ENCODE results near the gene TBL1X.

The TBL1X gene

GRCh38 chrX:9785254-9785943 is 320.5 kb downstream of the TBL1X start:
- H3K27me3 ChIP-seq (ENCODE audit: control insufficient read depth, insufficient read depth, low read length) = peaks cover 17% of the 10 kb centered on the region
- H3K4me1 ChIP-seq (ENCODE audit: control insufficient read depth, low read depth, low read length) = peaks cover 32% of the 10 kb centered on the region
- no peaks in the 10 kb centered on the region for H3K9me3 ChIP-seq (ENCODE audit: control insufficient read depth, low read depth, low read length)
- H3K27ac ChIP-seq (ENCODE audit: low read length) = no peak overlapping the region
- no peaks in the 10 kb centered on the region for H3K36me3 ChIP-seq (ENCODE audit: control insufficient read depth, low read depth, low read length)
- H3K4me3 ChIP-seq (ENCODE audit: low read length) = peak overlapping the region; percentile 68
- peak overlapping the region; percentile 43 for H3K9ac ChIP-seq (ENCODE audit: low read length)

- H3K9me3 ChIP-seq (ENCODE audit: control insufficient read depth, low read depth, low read length) = no peaks in the 10 kb centered on the region
- peak within 1 kb of the TSS; percentile 73 for H3K4me3 ChIP-seq (ENCODE audit: low read length)
- H3K4me1 ChIP-seq (ENCODE audit: control insufficient read depth, low read depth, low read length) = peaks cover 40% of the 10 kb centered on the region
- H3K36me3 ChIP-seq (ENCODE audit: control insufficient read depth, low read depth, low read length) = no peaks in the 10 kb centered on the region
- no peak within 1 kb of the TSS for H3K27ac ChIP-seq (ENCODE audit: low read length)
- peaks cover 17% of the 10 kb centered on the region for H3K27me3 ChIP-seq (ENCODE audit: control insufficient read depth, insufficient read depth, low read length)
- H3K9ac ChIP-seq (ENCODE audit: low read length) = peak within 1 kb of the TSS; percentile 57
These were observed 321.3 kb downstream of the TBL1X start, which contains the start of gene SHROOM2 for GRCh38 chrX:9785944-9786797. SHROOM2 (plus strand) TSS chrX:9786429; CDS start chrX:9786546, 117 bp downstream.

GRCh38 chrX:9786798-9787635 is 322.2 kb downstream of the TBL1X start:
- Histone ChIP-seq H3K36me3 (ENCODE audit: control insufficient read depth, low read depth, low read length) (no peaks in the 10 kb centered on the region), H3K27me3 (ENCODE audit: control insufficient read depth, insufficient read depth, low read length) (peaks cover 17% of the 10 kb centered on the region), H3K4me1 (ENCODE audit: control insufficient read depth, low read depth, low read length) (peaks cover 42% of the 10 kb centered on the region), H3K9ac (ENCODE audit: low read length) (peak overlapping the region; percentile 57), H3K9me3 (ENCODE audit: control insufficient read depth, low read depth, low read length) (no peaks in the 10 kb centered on the region), H3K4me3 (ENCODE audit: low read length) (peak overlapping the region; percentile 73), H3K27ac (ENCODE audit: low read length) (no peak overlapping the region)

- Histone ChIP-seq H3K27me3 (ENCODE audit: control insufficient read depth, insufficient read depth, low read length) (peaks cover 17% of the 10 kb centered on the region), H3K27ac (ENCODE audit: low read length) (peak overlapping the region; percentile 11), H3K4me3 (ENCODE audit: low read length) (peak overlapping the region; percentile 73), H3K9me3 (ENCODE audit: control insufficient read depth, low read depth, low read length) (no peaks in the 10 kb centered on the region), H3K36me3 (ENCODE audit: control insufficient read depth, low read depth, low read length) (no peaks in the 10 kb centered on the region), H3K9ac (ENCODE audit: low read length) (no peak overlapping the region), H3K4me1 (ENCODE audit: control insufficient read depth, low read depth, low read length) (peaks cover 47% of the 10 kb centered on the region)
These were observed 324.1 kb downstream of the TBL1X start for GRCh38 chrX:9788911-9789310.

GRCh38 chrX:9789555-9789954 is 324.7 kb downstream of the TBL1X start:
- H3K4me3 ChIP-seq (ENCODE audit: low read length) = peak overlapping the region; percentile 73
- H3K9me3 ChIP-seq (ENCODE audit: control insufficient read depth, low read depth, low read length) = no peaks in the 10 kb centered on the region
- no peaks in the 10 kb centered on the region for H3K36me3 ChIP-seq (ENCODE audit: control insufficient read depth, low read depth, low read length)
- peaks cover 17% of the 10 kb centered on the region for H3K27me3 ChIP-seq (ENCODE audit: control insufficient read depth, insufficient read depth, low read length)
- no peak overlapping the region for H3K9ac ChIP-seq (ENCODE audit: low read length)
- peaks cover 47% of the 10 kb centered on the region for H3K4me1 ChIP-seq (ENCODE audit: control insufficient read depth, low read depth, low read length)
- peak overlapping the region; percentile 11 for H3K27ac ChIP-seq (ENCODE audit: low read length)
